ENCODE results near the gene TFF3.

DNA sequence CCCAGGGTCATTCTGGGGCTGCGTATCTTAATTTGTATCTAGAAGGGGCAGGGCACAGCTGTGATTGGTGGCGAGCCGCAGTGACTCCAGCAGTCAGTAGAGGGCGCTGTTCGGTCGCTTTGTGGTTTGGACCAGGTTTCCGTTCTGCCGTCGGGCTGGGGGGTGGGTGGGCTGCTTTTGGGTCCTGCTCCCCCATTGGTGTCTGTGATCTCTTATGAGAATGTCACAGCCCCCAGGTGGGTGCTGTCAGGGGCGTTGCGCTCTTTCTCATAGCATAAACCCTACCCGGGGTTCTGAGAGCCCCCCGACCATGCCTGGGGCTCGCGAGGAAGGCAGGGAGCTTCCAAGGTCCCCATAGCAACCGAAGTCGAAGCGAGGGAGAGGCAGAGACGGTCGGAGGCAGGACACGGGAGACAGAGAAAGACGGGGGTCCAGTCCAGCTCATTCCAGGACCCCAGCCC is 5.4 kb downstream of the TFF3 start:
- TF ChIP-seq POLR2A (IDR thresholded peaks at IDR 0.05) (no peak), CTCF (IDR thresholded peaks at IDR 0.05) (peak in 5 of 6 experiments; percentile 58 to 87 (median 82))

All from Peyer's patch (tissue), 4 donors.